Heart right ventricle (tissue), 16 donors: ENCODE measurements around the gene PSMG3. TPM values are rescaled to one million over a fixed set of nuclear protein-coding genes. Genes with fewer than 3 reads are reported as not detected.

ENCODE experiments used
- ATAC-seq, 8 donors: fragments of 200-7000 bp; cut with Tn5 transposase; one replicate each; pipeline ENCODE4 v1.9.1; 2020; ENCODE audit warnings: mild to moderate bottlenecking in 8 of 8, moderate library complexity in 8 of 8, moderate number of reproducible peaks in 1 of 8
- DNase-seq, 2 donors: peaks; one replicate each; pipeline ENCODE4 v3.0.0-alpha.2; 2020
- H3K27ac ChIP-seq, 10 donors: fragments of 200-600 bp; sonication (generic) in 2 of 10; one replicate each; pipeline versions ENCODE4 v1.5.0 to v1.8.0; 2020 to 2022; ENCODE audit warnings: mild to moderate bottlenecking in 3 of 10
- H3K27me3 ChIP-seq, 7 donors: fragments of 200-600 bp; one replicate each; pipeline ENCODE4 v1.8.0; 2021 to 2022; ENCODE audit warnings: mild to moderate bottlenecking in 2 of 7
- H3K36me3 ChIP-seq, 9 donors: fragments of 200-600 bp; sonication (generic) in 1 of 9; one replicate each; pipeline versions ENCODE4 v1.5.0 to v1.8.0; 2020 to 2022; ENCODE audit warnings: mild to moderate bottlenecking in 2 of 9
- H3K4me1 ChIP-seq, 9 donors: fragments of 200-600 bp; sonication (generic) in 1 of 9; one replicate each; pipeline versions ENCODE4 v1.5.0 to v1.8.0; 2020 to 2022; ENCODE audit warnings: mild to moderate bottlenecking in 4 of 9
- H3K4me3 ChIP-seq, 10 donors: fragments of 200-600 bp; sonication (generic) in 2 of 10; one replicate each; pipeline versions ENCODE4 v1.5.0 to v1.8.0; 2020 to 2022; ENCODE audit warnings: mild to moderate bottlenecking in 7 of 10, moderate library complexity in 2 of 10
- H3K9me3 ChIP-seq, 11 donors: fragments of 200-600 bp in 10 of 11; sonication (generic) in 2 of 11; one replicate each; pipeline versions ENCODE4 v1.5.0 to v1.8.0; 2013 to 2022; ENCODE audit warnings: mild to moderate bottlenecking in 2 of 11, control low read depth in 1 of 11, moderate library complexity in 1 of 11
- CTCF ChIP-seq, 9 donors: fragments of 200-600 bp; sonication (generic) in 2 of 9; IDR thresholded peaks; one replicate each; pipeline versions ENCODE4 v1.5.0 to v1.8.0; 2021 to 2022; ENCODE audit warnings: antibody characterized with exemption in 9 of 9, mild to moderate bottlenecking in 5 of 9, moderate library complexity in 1 of 9
- WGBS, 2 donors: extraction: QIAGEN DNeasy Blood & Tissue Kit; methylation state at CpG; one replicate each; pipeline ENCODE4 v1.1.7; 2013; ENCODE audit warnings: inconsistent platforms in 1 of 2; 5-methylcytosine and 5-hydroxymethylcytosine counted together
- intact Hi-C, 10 donors: fragments of 100-400 bp; cut with DNase I; formaldehyde crosslinking; loops; one replicate each; pipeline versions ENCODE4 v1.11.1 to v1.14.2; 2022
- polyA plus RNA-seq, 2 donors: library from polyadenylated mRNA; stranded (reverse); fragments of 200-250 nt; gene quantifications; one replicate each; pipeline ENCODE4 v1.2.3, GENCODE V29; 2013
- total RNA-seq, 10 donors: library from RNA; stranded (reverse); fragmentation: NEBNext Ultra II Directional in 3 of 10; extraction: Animal tissue kit (Norgen Biotek cat#: 25700) in 3 of 10; gene quantifications; one replicate each; pipeline versions ENCODE4 v1.2.1 to v1.2.4, GENCODE V29; 2021 to 2023
- donor health status: Arrhythmogenic right ventricular cardiomyopathy.
- donor health status: ischemic (EF 13 %, LVEDD 7.1; RV severe dilation, severe dysfunction).
- donor health status: healthy with polysubstance abuse.
- donor health status: DM: no; HTN: yes; CAD: no.
- donor health status: DM: no; HTN: no; CAD: no.
- donor health status: ischemic (EF 25% LVEDD 6.9; RV normal size, moderate dysfunction).
- donor health status: ischemic (EF 25% LVEDD 5.7; RV mildly dilated, moderate dysfunction).
- donor health status: healthy.
- donor health status: DM: yes; HTN: yes; CAD: no.
- donor health status: Ischemic cardiomyopathy.
- donor health status: ischemic (EF 35%, LVEDD 5.7; RV mildly dilated, moderate dysfunction).
- donor health status: nonischemic (EF 11% LVEDD 7.7; RV severe dilation, severe dysfunction).
- donor health status: DM: yes; HTN: yes; CAD: no.
- donor health status: PGD.
- donor health status: ischemic (EF 29% LVEDD 5.4; RV normal size, mild dysfunction).
- donor health status: nonischemic (EF 23%, LVEDD 6.1; RV moderate dilation, normal function).

Gene PSMG3
- total and polyA plus RNA-seq, 12 donors, result 7.3 to 45.7 (median 12.0) TPM

- intact Hi-C loops, result loop anchor here in 2 of 10 donors (5.0 kb wide), 2 partner anchors 37 to 67 kb away; partner anchors contain the start of genes INTS1 (in 1 of the 2) and MAFK (in 1 of the 2)
- peaks cover 5 to 41% (median 26%) of the 10 kb centered on the region in 9 donors for H3K4me1 ChIP-seq
Observed at GRCh38 chr7:1569440-1569832, 396 bp downstream of the PSMG3 start.

GRCh38 chr7:1569016-1569415 lies 816 bp downstream of the PSMG3 start:
- Histone ChIP-seq H3K36me3 (peaks cover 0 to 34% (median 0%) of the 10 kb centered on the region in 9 donors), H3K4me3 (peak overlapping the region in 9 of 10 donors; percentile 76 to 100 (median 89)), H3K27ac (peak overlapping the region in 7 of 10 donors; percentile 92 to 97 (median 96)), H3K27me3 (no peaks in the 10 kb centered on the region), H3K9me3 (no peaks in the 10 kb centered on the region), H3K4me1 (peaks cover 5 to 41% (median 26%) of the 10 kb centered on the region in 9 donors)
- no peak for TF ChIP-seq CTCF (IDR thresholded peaks at IDR 0.05)
- intact Hi-C loops, result loop anchor here in 2 of 10 donors (5.0 kb wide), 2 partner anchors 37 to 67 kb away; partner anchors contain the start of genes INTS1 (in 1 of the 2) and MAFK (in 1 of the 2)
- DNase-seq (no peak), ATAC-seq (no peak)
- 89% methylated on average over 13 of the region's 13 CpGs for WGBS, 2 donors

More at GRCh38 chr7:1569440-1569832, 396 bp downstream of the PSMG3 start:
- TF ChIP-seq CTCF (IDR thresholded peaks at IDR 0.05), result no peak
- peak overlapping the region; percentile 81 to 97 (median 95) for H3K27ac ChIP-seq
- no peaks in the 10 kb centered on the region for H3K27me3 ChIP-seq
- H3K4me3 ChIP-seq, result peak overlapping the region; percentile 76 to 100 (median 89)
- ATAC-seq (no peak), DNase-seq (no peak)
- peaks cover 0 to 34% (median 0%) of the 10 kb centered on the region in 9 donors for H3K36me3 ChIP-seq
- 30 to 31% methylated on average over 27 of the region's 27 CpGs for WGBS, 2 donors
- no peaks in the 10 kb centered on the region for H3K9me3 ChIP-seq

- Histone ChIP-seq H3K36me3 (peaks cover 0 to 34% (median 0%) of the 10 kb centered on the region in 9 donors), H3K27ac (no peak overlapping the region), H3K9me3 (no peaks in the 10 kb centered on the region), H3K4me3 (no peak overlapping the region), H3K4me1 (peaks cover 5 to 41% (median 26%) of the 10 kb centered on the region in 9 donors), H3K27me3 (no peaks in the 10 kb centered on the region)
- ATAC-seq (no peak), DNase-seq (no peak)
- intact Hi-C loops, result loop anchor here in 2 of 10 donors (5.0 kb wide), 2 partner anchors 36 to 66 kb away; partner anchors contain the start of genes INTS1 (in 1 of the 2) and MAFK (in 1 of the 2)
- TF ChIP-seq CTCF (IDR thresholded peaks at IDR 0.05), result no peak
- WGBS, 2 donors, result 90 to 91% methylated on average over 17 of the region's 17 CpGs
Observed at GRCh38 chr7:1567896-1568510, 1.8 kb downstream of the PSMG3 start.

- ATAC-seq, result no peak
- 81 to 84% methylated on average over 26 of the region's 26 CpGs for WGBS, 2 donors
- no peak for DNase-seq
- no peaks in the 10 kb centered on the region for H3K27me3 ChIP-seq
- intact Hi-C loops, result loop anchor here in 2 of 10 donors (5.0 kb wide), 2 partner anchors 35 to 65 kb away; partner anchors contain the start of genes INTS1 (in 1 of the 2) and MAFK (in 1 of the 2)
- H3K4me3 ChIP-seq, result no peak overlapping the region
- no peak for TF ChIP-seq CTCF (IDR thresholded peaks at IDR 0.05)
- peaks cover 0 to 34% (median 0%) of the 10 kb centered on the region in 9 donors for H3K36me3 ChIP-seq
- H3K4me1 ChIP-seq, result peaks cover 5 to 34% (median 26%) of the 10 kb centered on the region in 9 donors
- no peak overlapping the region for H3K27ac ChIP-seq
- H3K9me3 ChIP-seq, result no peaks in the 10 kb centered on the region
Observed at GRCh38 chr7:1567049-1567771, 2.6 kb downstream of the PSMG3 start.
